GM19467 (cell line): ENCODE data around the gene ADM5.

Experiments used
- ATAC-seq: cut with Tn5 transposase; IDR thresholded peaks from one replicate; pipeline ENCODE4 v1.9.1; 2021; ENCODE audit warnings: mild to moderate bottlenecking, moderate library complexity; ENCODE audit not compliant: unreplicated experiment

Gene ADM5

DNA sequence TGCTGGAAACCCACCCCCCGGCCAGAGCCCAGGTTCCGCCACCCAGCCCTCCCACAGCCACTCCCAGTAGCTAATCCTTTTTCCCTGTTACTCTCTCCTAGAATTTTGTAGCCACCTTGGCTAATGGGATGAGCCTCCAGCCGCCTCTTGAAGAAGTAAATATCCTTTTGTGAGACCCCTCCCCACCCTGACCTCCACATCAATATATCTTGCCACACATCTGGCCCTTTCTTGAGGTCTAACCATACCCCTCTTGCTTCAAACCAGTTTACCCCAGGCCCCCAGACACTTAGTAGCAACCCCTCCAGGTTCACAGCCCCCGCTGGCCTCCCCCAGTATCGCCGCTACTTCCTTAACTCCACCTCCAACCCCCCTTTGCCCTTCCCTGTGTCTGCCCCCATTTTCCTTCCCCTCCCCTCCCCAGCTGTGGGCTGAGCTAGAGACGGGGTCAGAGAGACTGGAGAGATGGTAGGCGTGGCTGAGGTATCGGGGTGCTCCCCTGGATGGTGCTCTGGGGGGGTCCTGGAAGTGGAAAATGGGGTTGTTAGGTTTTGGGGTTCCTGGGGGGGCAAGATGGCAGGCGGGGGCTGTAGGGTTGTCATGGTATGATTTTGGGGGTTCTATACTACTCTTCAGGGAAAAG is 9.5 kb upstream of the ADM5 start:
- no peak for ATAC-seq

DNA sequence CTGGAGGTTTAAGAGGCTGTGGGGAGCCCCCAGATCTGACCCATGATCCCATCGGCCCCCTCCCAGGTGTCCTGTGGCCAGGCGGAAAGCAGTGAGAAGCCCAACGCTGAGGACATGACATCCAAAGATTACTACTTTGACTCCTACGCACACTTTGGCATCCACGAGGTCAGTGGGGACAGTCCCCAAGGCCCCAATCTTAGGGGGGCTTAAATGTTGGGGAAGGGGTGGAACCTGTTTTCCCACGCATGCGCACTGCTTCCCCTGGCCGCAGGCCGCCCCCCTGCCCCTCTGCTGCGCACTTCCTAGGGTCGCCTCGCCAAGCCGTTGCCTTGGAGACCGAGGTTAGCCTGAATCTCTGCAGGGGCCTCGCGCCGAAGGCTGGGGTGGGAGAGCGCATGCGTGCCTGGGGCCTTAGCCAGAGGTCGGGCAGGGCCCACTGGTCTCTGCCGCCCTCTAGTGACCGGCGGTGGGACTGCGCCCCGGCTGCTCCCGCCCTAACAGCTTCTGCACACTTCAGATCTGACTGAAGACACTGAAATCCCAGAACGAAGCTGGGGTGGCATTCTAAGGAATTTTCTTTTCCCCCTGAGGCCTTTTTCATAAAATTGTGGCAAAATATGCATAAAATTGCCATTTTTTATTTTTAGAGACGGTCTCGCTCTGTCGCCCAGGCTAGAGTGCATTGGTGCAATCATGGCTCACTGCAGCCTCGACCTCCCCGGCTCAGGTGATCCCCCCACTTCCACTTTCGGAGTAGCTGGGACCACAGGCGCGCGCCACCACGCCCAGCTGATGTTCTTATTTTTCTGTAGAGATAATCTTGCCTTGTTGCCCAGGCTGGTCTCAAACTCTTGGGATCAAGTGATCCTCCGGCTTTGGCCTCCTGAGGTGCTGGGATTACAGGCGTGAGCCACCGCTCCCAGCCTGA is 8.7 kb upstream of the ADM5 start:
- ATAC-seq, result no peak

DNA sequence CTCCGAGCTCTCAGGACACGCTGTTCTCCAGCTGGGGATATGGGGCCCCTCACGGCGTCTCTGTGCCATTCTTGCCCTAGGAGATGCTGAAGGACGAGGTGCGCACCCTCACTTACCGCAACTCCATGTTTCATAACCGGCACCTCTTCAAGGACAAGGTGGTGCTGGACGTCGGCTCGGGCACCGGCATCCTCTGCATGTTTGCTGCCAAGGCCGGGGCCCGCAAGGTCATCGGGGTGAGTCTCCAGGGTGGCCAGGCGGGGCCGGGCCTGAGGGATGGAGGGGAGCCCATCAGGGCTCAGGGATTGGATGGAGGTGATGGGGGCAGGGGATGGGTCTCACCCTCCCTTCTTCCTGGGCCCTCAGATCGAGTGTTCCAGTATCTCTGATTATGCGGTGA is 7.6 kb upstream of the ADM5 start:
- ATAC-seq, result no peak

DNA sequence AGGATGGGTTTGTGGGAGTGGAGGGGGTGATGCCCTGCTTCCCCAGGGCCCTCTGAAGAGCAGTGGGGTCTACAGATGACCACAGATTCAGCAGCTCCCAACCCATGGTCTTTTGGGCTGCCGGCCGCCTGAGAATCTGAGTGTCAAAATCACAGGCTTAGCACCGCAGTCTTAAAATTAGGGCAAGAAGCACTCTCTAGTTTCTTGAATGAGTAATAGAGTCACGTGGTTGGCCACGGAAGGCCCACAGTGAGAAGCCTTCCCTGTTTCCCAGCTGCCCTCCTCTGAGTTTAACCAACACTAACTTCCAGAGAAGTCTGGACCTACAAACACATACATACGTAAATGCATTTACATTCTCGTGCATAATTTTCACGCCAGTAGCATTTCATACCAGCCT is 7.1 kb upstream of the ADM5 start:
- ATAC-seq, result no peak

DNA sequence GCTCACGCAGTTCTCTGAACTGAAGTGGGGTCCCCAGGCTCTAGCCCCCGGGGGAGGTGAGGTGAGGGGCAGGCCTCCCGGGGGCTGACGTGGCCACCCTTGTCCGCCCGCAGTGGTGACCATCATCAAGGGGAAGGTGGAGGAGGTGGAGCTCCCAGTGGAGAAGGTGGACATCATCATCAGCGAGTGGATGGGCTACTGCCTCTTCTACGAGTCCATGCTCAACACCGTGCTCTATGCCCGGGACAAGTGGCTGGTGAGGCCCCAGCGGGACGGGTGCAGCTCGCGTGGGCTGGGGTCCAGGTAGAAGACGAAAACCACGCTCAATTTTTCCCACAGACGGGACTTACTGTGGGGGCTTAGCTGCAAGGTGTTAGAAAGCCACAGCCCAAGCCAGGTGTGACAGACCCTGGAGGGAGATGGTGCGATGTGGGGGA is 5.6 kb upstream of the ADM5 start:
- ATAC-seq, result no peak

DNA sequence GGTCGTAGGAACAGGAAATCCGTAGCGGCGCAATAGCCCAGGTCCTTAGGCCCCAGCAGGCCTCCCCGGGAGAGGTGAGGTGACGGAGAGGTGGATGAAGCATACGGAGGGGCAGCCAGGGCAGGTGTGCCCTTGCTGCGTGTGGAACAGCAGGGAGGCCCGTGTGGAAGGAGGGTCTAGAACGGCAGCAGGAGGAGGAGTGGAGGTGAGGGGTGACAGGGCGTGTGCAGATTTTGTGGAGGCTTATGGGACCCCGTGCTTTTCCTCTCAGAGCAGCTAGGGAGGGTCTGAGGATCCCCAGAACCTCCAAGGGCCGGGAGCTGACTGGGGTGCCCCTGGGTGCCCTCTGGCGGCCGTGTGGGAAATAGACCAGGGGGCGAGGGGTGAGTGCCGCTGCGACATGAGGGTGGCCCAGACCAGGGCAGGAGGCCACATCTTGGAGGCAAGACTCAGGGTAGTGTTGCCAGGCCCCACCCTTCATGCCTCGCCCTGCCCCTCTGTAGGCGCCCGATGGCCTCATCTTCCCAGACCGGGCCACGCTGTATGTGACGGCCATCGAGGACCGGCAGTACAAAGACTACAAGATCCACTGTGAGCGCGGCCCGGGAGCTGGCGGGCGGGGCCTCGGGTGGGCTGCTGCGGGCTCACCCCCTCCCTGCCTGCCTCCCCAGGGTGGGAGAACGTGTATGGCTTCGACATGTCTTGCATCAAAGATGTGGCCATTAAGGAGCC is 5.0 kb upstream of the ADM5 start:
- ATAC-seq, result no peak

DNA sequence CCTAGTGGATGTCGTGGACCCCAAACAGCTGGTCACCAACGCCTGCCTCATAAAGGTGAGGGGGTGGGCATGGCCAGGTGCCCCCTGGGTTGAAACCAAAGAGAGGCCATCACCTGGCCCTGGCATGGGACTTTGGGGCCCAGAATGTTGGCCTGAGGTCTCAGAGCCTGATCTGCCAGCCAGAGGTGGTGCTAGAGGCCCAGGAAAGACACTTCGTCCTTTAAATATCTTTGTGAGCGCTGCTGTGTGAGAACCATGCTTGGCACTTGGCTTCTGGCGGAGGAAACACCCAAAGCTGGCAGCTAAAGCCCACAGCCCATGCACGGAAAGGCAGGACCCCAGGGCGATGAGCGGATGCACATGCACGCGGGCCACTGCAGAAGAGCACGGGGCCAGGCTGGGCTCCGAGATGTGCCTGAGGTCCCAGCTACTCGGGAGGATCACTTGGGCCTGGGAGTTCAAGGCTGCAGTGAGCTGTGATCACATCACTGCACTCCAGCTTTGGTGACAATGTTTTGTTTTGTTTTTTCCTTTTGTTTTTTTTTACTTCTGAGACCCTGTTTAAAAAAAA is 4.3 kb upstream of the ADM5 start:
- no peak for ATAC-seq

DNA sequence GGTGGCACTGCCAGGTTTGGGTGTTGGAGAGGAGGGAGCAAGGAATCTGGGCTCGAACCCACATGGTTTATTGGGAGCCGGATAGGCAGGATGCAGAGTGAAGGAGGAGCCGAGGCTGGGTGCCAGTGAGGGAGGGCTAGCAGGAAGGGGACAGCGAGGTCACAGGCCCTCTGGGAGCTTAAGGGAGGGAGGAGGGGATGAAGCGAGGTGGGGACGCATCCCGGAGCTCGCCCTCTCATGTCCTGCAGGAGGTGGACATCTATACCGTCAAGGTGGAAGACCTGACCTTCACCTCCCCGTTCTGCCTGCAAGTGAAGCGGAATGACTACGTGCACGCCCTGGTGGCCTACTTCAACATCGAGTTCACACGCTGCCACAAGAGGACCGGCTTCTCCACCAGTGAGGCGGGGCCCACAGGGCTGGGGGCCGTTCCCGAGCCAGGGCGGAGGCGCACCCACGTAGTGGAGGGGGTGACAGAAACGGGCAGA is 3.5 kb upstream of the ADM5 start:
- no peak for ATAC-seq

DNA sequence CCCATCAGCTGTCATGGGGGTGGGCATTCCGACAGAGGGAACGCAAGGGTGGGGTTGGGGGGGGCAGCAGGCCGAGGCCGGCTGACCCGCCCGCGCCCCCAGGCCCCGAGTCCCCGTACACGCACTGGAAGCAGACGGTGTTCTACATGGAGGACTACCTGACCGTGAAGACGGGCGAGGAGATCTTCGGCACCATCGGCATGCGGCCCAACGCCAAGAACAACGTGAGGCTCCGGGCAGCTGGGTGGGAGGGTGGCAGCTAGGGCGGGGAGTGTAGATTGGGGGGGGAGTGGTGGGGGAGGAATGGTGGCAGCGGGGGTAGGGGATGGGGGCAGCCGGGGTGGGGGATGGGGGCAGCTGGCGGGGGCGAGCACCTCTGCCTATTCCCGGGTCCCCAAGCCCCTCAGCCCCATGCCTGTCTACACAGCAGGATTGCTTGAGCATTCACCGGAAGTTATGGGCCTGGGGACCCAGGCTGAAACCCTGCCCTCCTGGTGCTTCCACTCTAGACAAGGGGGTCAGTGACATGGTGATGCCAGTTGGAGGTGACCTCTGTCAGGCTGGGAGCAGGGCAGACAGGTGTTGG is 2.8 kb upstream of the ADM5 start:
- no peak for ATAC-seq

DNA sequence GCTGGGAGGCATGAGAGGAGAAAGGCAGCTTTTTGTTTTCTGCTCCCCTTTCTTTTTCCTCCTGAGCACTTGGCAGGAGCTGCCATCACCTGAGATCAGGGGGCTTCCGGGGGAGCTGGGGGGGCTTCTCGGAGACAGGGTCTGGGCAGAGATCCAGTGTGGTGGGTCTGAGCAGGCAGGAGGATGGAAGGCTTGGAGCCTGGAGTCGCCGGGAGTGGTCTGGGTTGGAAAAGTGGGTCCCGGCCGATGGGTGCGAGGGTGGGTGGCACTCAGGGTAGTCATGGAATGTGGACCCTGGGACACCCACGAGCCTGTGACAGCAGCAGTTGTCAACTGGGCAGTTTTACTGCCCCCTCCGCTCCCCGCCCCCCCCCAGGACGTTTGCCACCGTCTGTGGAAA is 2.2 kb upstream of the ADM5 start:
- no peak for ATAC-seq

DNA sequence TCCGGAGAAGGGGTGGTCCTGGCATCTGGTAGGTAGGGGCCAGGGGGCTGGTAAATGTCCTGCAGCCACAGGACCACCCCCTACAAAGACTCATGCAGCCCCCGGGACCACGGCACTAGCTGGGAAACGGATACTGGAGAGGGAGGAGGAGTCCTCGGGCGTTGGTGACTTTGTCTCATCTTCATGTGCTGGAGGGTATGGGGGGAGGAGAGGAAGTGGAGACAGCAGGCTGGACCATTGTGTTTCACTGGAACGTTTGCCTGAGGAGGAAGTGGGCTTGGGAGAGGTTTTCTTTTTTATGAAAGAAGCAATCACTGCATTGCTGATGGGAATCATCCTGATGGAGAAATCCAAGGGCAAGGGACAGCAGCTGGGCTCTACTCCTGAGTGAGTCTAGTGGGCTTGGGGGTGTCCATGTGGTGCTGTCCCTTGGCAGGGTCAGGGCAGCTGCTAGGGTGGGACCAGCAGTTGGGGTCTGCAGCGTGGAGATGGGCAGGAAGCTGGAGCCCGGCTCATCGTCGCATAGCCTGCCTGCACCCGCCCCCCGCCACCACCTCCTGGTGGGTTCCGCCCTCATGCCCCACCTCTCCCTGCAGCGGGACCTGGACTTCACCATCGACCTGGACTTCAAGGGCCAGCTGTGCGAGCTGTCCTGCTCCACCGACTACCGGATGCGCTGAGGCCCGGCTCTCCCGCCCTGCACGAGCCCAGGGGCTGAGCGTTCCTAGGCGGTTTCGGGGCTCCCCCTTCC is 1.7 kb upstream of the ADM5 start:
- no peak for ATAC-seq

DNA sequence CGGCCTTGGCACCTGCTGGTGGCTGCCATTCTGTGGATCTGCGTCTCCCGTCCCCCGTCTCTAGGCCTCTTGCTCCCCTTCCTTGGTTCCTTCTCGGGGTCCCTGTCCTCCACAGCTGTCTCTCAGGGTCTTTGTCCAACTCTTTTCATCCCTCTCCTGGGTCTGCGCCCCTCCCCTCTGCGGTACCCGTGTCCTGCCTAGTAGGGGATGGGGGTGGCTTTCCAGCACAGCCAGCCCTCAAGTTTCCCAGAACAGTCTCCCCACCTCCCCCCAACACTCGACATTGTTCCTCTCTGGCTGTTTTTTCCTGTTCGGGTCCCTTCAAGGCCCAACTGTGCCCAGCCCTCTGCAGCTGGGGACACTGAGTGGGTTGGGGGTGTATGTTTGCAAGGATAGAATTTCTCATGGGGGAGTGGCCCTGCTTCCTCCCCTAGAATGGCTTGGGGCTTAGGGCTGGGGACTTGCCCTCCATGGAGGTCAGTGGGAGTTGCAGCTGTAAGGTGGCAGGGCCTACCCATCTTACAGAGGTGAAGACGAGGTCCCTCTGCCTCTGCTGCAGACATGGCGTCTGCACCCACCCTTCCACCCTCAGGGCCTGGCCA is 762 bp upstream of the ADM5 start:
- no peak for ATAC-seq

DNA sequence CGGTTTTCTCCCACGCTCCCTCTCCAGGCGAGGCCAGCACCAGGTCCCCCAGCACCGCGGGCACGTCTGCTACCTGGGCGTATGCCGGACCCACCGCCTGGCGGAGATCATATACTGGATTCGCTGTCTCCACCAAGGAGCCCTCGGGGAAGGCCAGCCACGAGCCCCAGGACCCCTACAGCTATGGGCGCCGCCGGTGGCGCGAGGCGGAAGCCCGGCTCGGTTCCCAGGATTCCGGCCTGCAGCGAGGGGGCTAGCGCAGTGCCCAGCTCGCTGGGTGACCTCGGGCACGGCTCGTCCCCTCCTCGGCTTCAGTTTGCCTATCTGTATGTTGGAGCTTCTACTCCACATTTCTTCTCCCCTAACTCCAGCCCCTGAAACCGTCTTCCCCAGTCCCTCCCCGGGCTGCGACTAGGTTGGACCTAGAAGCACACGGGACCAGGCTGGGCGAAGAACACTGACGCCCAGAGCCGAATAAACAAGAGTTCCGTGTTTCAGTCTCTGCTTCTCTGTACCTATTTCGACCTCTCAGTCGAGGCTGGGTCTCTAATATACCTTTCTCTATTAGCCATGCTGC is 773 bp downstream of the ADM5 start:
- no peak for ATAC-seq

DNA sequence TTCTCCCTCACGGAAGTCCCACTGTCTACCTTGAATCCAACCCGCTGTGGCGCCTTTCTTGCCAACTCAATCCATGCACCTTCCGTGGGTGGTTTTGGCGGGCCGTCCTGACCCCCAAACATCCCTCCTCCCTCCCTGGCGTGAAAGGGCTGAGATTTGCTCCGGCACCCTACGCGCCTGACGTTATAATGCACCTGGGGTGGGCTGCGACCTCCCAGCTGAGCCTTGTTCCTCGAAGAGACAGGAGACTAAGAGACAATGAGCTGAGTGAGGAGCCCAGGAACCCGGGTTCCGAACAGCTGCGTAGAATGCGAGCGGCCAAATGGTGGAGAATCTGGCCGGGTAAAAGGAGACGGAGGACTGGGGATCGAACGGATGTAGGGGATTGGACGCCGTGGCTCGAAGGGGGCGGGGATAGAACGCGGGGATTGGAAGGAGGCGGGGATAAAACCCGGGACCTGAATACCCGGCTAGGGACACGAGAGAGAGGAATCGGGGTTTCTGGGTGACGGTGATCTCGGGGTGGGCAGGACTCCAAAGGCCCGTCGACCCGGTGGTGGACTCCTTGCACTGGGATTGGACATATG is 1.4 kb downstream of the ADM5 start, which contains the start of gene CPT1C:
Gene CPT1C (plus strand): TSS at position 461 of the 587 bp plus-strand sequence. CDS start 1,137 bp downstream, outside the sequence.
- ATAC-seq, result no peak

DNA sequence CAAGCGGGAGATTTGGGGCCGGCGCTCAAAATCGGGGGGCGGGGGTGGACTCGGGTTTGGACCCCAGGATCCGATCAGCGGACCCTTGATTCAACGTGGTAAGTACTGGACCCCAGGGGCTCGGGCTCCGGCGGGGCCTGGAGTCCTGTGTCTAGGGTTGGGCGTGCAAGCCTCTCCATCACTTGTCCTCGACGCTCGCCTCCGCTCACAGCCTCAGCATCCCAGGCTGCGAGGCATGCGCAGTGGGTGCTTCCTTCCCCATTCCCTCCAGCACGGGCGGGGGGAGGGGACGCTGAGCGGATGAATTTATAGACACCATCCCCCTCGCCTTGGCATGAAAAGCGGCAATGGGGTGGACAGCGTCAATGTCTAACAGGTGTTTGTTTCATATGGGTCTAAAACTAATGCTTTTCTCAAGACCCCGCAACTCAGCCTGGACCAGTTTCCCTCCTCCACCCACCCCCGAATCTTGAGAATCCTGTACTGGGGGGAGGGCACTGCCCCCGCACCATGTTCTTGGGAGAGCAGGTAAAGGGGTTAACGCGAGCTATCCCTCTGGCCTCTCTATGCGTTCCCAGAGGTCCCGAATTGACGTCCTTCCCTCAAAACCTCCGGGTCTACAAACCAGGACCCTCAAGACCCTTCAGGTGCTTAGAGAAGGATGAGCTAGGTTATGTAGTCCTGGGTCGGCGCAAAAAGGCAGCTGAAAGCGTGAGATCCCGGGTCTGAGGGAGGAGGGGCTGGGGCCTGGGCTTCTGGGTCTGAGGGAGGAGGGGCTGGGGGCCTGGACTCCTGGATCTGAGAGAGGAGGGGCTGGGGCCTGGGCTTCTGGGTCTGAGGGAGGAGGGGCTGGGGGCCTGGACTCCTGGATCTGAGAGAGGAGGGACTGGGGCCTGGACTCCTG is 2.1 kb downstream of the ADM5 start:
- ATAC-seq, result no peak

DNA sequence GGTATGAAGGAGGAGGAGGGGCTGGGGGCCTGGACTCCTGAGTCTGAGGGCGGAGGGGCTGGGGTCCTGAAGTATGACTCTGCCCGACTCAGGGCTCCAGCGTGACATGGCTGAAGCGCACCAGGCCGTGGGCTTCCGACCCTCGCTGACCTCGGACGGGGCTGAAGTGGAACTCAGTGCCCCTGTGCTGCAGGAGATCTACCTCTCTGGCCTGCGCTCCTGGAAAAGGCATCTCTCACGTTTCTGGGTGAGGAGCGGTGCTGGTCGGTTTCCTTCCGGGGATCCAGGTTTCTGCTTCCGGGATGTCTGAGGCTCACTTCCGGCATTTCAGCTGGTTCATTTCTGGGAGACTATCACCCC is 2.7 kb downstream of the ADM5 start:
- ATAC-seq, result no peak

DNA sequence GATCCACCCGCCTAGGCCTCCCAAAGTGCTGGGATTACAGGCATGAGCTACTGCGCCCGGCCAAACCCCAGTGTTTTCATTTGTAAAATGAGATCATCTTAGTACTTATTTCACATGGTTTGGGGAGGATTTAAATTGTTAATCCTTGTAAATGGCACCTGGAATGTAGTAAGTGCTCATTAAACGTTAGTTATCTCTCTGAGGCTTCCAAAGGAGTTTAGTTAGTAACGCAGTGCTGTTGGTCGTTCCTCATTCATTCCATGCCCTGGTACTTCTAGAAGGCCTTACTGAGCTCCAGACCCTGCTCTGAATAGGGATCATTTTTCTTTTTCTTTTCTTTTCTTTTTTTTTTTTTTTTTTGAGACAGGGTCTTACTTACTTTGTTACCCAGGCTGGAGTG is 6.7 kb downstream of the ADM5 start:
- ATAC-seq, result no peak

DNA sequence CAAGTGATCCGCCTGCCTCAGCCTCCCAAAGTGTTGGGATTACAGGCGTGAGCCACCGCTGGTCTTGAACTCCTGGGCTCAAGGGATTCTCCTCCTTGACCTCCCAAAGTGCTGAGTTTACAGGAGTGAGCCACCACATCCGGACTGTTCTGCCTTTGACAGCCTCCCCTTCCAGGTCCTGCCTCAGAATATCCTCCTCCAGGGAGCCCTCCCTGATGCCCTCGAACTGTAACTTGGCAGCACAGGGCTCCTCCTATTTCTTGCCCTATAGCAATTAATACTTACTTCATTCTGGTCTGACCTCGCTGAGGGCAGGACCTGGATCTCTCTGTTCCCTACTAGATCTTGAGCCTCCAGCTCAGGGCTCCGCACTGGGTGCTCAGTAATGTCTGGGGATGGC is 7.5 kb downstream of the ADM5 start:
- ATAC-seq, result no peak
